NCI-H69 (cell line): ENCODE measurements around the gene TMC1.
A peak's percentile ranks its signal among the peaks of the same experiment; 100 is the strongest.
"Not testable (repeated sequence)": the region's sequence is repeated elsewhere in the genome, so short reads cannot be mapped to it uniquely, and the experiment has no call there.

Experiments
- DNase-seq: peaks from one replicate; lab custom pipeline; 2025; lab: John Stamatoyannopoulos, UW

TMC1 gene

GRCh38 chr9:72818385-72818784 lies 297.0 kb downstream of the TMC1 start:
- no peak for DNase-seq

- DNase-seq, result no peak
These were observed 302.6 kb downstream of the TMC1 start for GRCh38 chr9:72823971-72824370.

- peak; percentile 53 for DNase-seq
These were observed 305.9 kb downstream of the TMC1 start for GRCh38 chr9:72826996-72827949.

- DNase-seq, result peak; percentile 89
These were observed 306.7 kb downstream of the TMC1 start for GRCh38 chr9:72827950-72828731.

- DNase-seq, result peak; percentile 15
These were observed 313.6 kb downstream of the TMC1 start for GRCh38 chr9:72834994-72835393.

GRCh38 chr9:72836790-72837189 lies 315.4 kb downstream of the TMC1 start:
- DNase-seq, result no peak

GRCh38 chr9:72839085-72839484 lies 317.7 kb downstream of the TMC1 start:
- no peak for DNase-seq

GRCh38 chr9:72843520-72844439 lies 322.4 kb downstream of the TMC1 start:
- DNase-seq, result peak; percentile 59

- DNase-seq, result peak; percentile 59
These were observed 323.0 kb downstream of the TMC1 start for GRCh38 chr9:72844440-72844768.

- not testable (repeated sequence) for DNase-seq
These were observed 323.6 kb downstream of the TMC1 start for GRCh38 chr9:72845052-72845451.

GRCh38 chr9:72850209-72850608 lies 328.8 kb downstream of the TMC1 start:
- DNase-seq, result not testable (repeated sequence)

GRCh38 chr9:72855321-72855720 lies 333.9 kb downstream of the TMC1 start:
- DNase-seq, result no peak

- DNase-seq, result peak; percentile 29
These were observed 334.6 kb downstream of the TMC1 start for GRCh38 chr9:72855890-72856523.

GRCh38 chr9:72856972-72857623 lies 335.7 kb downstream of the TMC1 start:
- DNase-seq, result peak; percentile 87

- DNase-seq, result peak; percentile 19
These were observed 336.2 kb downstream of the TMC1 start for GRCh38 chr9:72857624-72857996.

GRCh38 chr9:72858089-72858912 lies 336.9 kb downstream of the TMC1 start:
- peak; percentile 22 for DNase-seq

- not testable (repeated sequence) for DNase-seq
These were observed 341.4 kb downstream of the TMC1 start for GRCh38 chr9:72862788-72863187.

GRCh38 chr9:72863456-72864094 lies 342.2 kb downstream of the TMC1 start:
- DNase-seq, result no peak

GRCh38 chr9:72864327-72864726 lies 342.9 kb downstream of the TMC1 start:
- peak; percentile 24 for DNase-seq

- DNase-seq, result peak; percentile 68
These were observed 350.3 kb downstream of the TMC1 start for GRCh38 chr9:72871685-72872084.
